ENCODE data around the gene COBL.

COBL gene

DNA sequence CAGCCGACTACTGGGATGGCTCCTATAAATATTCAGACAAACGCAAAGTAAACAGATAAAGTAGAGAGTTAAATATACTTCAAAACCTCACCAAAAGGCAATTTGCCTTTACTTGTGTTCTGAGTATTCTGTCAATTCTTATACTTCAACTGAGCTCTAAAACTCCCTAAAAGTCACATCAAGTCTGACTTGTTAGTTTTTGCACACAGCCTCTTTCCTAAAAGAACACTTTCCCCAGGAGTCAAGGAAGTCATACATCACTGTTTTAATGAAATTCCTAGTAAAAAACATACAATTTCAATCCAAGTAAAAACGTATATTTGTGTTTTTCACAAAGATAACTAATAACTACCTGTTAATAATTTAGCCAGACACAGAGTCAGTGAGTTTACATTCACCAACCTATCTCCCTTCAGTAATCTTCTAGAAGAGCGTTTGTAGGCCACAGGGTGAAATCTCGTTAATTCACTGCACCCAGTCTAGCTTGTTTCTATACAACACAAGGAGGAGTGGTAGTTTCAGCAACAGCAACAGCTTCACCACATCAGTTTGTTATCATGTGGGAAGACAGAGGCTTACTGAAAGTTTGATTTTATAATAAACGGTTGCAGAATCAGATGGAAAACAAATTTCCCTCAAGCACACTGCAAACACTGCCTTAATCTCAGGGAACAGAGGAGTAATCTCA lies 2.7 kb downstream of the COBL start:
- WGBS (ENCODE audit: insufficient coverage, insufficient read length), result no CpG with 5 or more reads among the region's 6 CpGs
- Histone ChIP-seq H3K4me3 (ENCODE audit: low read length) (no peak overlapping the region), H3K36me3 (ENCODE audit: control insufficient read depth, insufficient read depth, low read length) (no peaks in the 10 kb centered on the region), H3K4me1 (ENCODE audit: control insufficient read depth, insufficient read depth, low read length) (peaks cover 8% of the 10 kb centered on the region; the same call in 1 of the 2 replicates), H3K27me3 (ENCODE audit: control insufficient read depth, insufficient read depth, low read length) (no peaks in the 10 kb centered on the region), H3K9me3 (ENCODE audit: control insufficient read depth, insufficient read depth, low read length) (no peaks in the 10 kb centered on the region), H3K27ac (ENCODE audit: low read length) (no peak overlapping the region)
- no peak for DNase-seq (ENCODE audit: low read depth, low spot score)

- Histone ChIP-seq H3K27me3 (ENCODE audit: control insufficient read depth, insufficient read depth, low read length) (no peaks in the 10 kb centered on the region), H3K4me1 (ENCODE audit: control insufficient read depth, insufficient read depth, low read length) (peaks cover 10% of the 10 kb centered on the region; the same call in 1 of the 2 replicates), H3K27ac (ENCODE audit: low read length) (no peak overlapping the region), H3K36me3 (ENCODE audit: control insufficient read depth, insufficient read depth, low read length) (no peaks in the 10 kb centered on the region), H3K9me3 (ENCODE audit: control insufficient read depth, insufficient read depth, low read length) (no peaks in the 10 kb centered on the region), H3K4me3 (ENCODE audit: low read length) (no peak overlapping the region)
- WGBS (ENCODE audit: insufficient coverage, insufficient read length), result no CpG with 5 or more reads among the region's 5 CpGs
- DNase-seq (ENCODE audit: low read depth, low spot score), result no peak
Measured at GRCh38 chr7:51312951-51313737, 3.5 kb downstream of the COBL start.

GRCh38 chr7:51311166-51311565 lies 5.4 kb downstream of the COBL start:
- no peak for DNase-seq (ENCODE audit: low read depth, low spot score)
- no peaks in the 10 kb centered on the region for H3K36me3 ChIP-seq (ENCODE audit: control insufficient read depth, insufficient read depth, low read length)
- no CpG with 5 or more reads among the region's 3 CpGs for WGBS (ENCODE audit: insufficient coverage, insufficient read length)

DNA sequence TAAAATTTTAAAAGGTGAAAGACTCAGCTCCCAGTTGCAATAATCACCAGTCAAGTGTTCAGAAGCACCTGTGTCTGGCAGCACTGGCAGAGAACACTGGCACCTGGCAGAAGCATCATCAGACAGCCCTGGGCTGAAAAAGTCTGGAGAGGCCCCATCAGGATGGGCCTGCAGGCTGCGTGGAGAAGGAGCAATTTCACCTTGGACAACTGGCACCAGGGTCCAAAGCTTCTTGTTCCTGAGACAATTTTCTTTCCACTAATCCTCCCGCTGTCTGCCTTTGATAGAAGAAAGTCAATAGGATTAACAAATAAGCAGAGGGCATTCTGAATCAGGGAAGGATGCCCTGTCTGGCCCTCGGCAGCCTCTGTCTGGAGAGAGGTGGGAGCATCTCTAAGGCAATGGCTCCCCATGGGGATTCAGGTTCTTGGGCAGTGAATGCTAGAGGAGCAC lies 6.5 kb downstream of the COBL start:
- no CpG with 5 or more reads among the region's 3 CpGs for WGBS (ENCODE audit: insufficient coverage, insufficient read length)
- Histone ChIP-seq H3K4me3 (ENCODE audit: low read length) (no peak overlapping the region), H3K4me1 (ENCODE audit: control insufficient read depth, insufficient read depth, low read length) (peaks cover 9% of the 10 kb centered on the region), H3K27me3 (ENCODE audit: control insufficient read depth, insufficient read depth, low read length) (no peaks in the 10 kb centered on the region), H3K36me3 (ENCODE audit: control insufficient read depth, insufficient read depth, low read length) (no peaks in the 10 kb centered on the region), H3K27ac (ENCODE audit: low read length) (no peak overlapping the region), H3K9me3 (ENCODE audit: control insufficient read depth, insufficient read depth, low read length) (no peaks in the 10 kb centered on the region)
- DNase-seq (ENCODE audit: low read depth, low spot score), result no peak

More at GRCh38 chr7:51311166-51311565, 5.4 kb downstream of the COBL start:
- no peaks in the 10 kb centered on the region for H3K27me3 ChIP-seq (ENCODE audit: control insufficient read depth, insufficient read depth, low read length)
- H3K4me1 ChIP-seq (ENCODE audit: control insufficient read depth, insufficient read depth, low read length), result peaks cover 9% of the 10 kb centered on the region; the same call in 1 of the 2 replicates
- no peak overlapping the region for H3K27ac ChIP-seq (ENCODE audit: low read length)
- H3K4me3 ChIP-seq (ENCODE audit: low read length), result no peak overlapping the region
- no peaks in the 10 kb centered on the region for H3K9me3 ChIP-seq (ENCODE audit: control insufficient read depth, insufficient read depth, low read length)

DNA sequence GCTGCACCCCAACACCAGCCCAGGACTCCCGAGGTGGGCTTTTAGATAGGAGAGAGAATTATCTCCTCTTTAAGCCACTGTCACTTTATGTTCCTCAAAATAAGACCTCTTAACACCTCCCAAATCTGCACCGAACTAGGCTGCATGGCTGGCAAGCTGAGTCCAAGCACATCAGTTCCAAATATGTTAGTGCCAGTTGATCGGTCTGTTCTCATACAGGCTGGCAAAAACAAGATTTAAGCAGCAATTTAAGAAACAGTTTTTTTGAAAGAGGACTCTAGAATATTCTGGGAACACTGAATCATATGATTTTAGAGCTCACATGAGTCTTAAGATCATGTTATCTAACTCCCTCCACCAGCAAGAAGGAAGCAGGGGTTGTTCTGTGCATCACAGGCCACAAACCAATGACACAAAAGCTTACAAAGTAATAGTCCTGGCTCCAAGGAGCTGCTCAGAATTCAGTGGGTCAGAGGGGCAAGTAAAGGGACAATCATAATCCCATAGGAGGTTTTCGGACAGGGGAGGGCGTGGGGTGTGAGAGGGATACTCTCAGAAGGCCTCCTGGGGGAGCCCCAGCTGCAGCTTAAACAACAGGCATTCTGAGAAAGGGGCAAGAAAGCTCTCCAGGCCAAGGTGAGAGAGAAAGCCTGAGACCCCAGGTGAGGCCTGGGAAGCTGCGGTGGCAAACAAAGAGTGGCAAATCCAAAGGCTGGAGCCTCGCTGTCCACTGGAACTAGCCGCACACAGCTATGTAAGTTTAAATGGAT lies 7.1 kb downstream of the COBL start:
- Histone ChIP-seq H3K36me3 (ENCODE audit: control insufficient read depth, insufficient read depth, low read length) (no peaks in the 10 kb centered on the region), H3K4me1 (ENCODE audit: control insufficient read depth, insufficient read depth, low read length) (peaks cover 9% of the 10 kb centered on the region), H3K27ac (ENCODE audit: low read length) (no peak overlapping the region), H3K27me3 (ENCODE audit: control insufficient read depth, insufficient read depth, low read length) (no peaks in the 10 kb centered on the region), H3K4me3 (ENCODE audit: low read length) (no peak overlapping the region), H3K9me3 (ENCODE audit: control insufficient read depth, insufficient read depth, low read length) (no peaks in the 10 kb centered on the region)
- no CpG with 5 or more reads among the region's 8 CpGs for WGBS (ENCODE audit: insufficient coverage, insufficient read length)
- DNase-seq (ENCODE audit: low read depth, low spot score), result no peak

GRCh38 chr7:51308696-51309095 lies 7.9 kb downstream of the COBL start:
- Histone ChIP-seq H3K4me1 (ENCODE audit: control insufficient read depth, insufficient read depth, low read length) (peaks cover 9% of the 10 kb centered on the region), H3K27me3 (ENCODE audit: control insufficient read depth, insufficient read depth, low read length) (no peaks in the 10 kb centered on the region), H3K36me3 (ENCODE audit: control insufficient read depth, insufficient read depth, low read length) (no peaks in the 10 kb centered on the region), H3K9me3 (ENCODE audit: control insufficient read depth, insufficient read depth, low read length) (no peaks in the 10 kb centered on the region), H3K4me3 (ENCODE audit: low read length) (no peak overlapping the region), H3K27ac (ENCODE audit: low read length) (no peak overlapping the region)
- no peak for DNase-seq (ENCODE audit: low read depth, low spot score)
- WGBS (ENCODE audit: insufficient coverage, insufficient read length), result no CpG with 5 or more reads among the region's 5 CpGs

DNA sequence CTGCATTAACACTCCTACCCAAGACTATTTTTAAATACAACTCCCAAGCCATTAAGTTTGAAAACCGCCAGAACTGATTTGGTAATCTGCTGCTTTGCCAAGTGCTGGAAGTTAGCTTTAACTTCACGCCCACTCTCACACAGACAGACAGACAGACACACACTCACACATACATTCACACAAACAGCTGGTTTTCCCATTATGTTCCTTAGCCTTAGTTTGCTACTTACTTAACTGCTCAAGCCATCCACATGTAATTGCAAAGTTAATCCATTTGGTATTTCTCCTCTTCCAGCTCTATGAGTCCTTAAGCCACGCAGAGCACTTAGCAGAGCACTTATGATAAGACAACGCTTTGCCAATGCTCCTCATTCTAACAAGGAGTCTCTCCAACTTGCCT lies 8.3 kb downstream of the COBL start:
- H3K27ac ChIP-seq (ENCODE audit: low read length), result no peak overlapping the region
- no peaks in the 10 kb centered on the region for H3K9me3 ChIP-seq (ENCODE audit: control insufficient read depth, insufficient read depth, low read length)
- H3K4me1 ChIP-seq (ENCODE audit: control insufficient read depth, insufficient read depth, low read length), result peaks cover 9% of the 10 kb centered on the region
- no peak for DNase-seq (ENCODE audit: low read depth, low spot score)
- H3K27me3 ChIP-seq (ENCODE audit: control insufficient read depth, insufficient read depth, low read length), result no peaks in the 10 kb centered on the region
- H3K36me3 ChIP-seq (ENCODE audit: control insufficient read depth, insufficient read depth, low read length), result no peaks in the 10 kb centered on the region
- H3K4me3 ChIP-seq (ENCODE audit: low read length), result no peak overlapping the region
- WGBS (ENCODE audit: insufficient coverage, insufficient read length), result no CpG with 5 or more reads among the region's 4 CpGs

DNA sequence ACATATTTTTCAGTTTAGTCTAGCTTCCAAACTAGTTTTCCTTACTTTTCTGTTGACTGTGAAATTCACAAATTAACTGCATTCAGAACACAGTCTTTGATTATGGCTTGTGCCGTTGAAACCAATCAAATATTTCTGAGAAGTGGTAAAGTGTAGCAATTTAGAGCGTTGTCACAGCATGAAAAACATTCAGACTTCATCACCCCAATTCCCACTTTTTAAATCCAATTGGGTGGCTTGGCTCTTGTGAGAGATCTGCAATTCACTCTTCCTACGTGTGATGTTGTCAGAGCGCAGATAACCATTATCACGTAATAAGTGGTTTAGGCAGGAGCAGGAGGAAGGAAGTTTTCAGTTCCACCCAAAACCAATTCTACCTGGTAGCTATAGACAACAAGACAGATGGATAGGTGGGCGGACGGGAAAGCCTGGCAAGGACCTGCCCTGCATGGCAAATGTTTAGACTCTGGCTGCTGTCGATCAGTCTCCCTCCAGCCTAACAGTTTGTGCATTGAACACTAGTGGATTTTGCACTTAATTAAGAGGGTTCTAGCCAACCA lies 8.9 kb downstream of the COBL start:
- Histone ChIP-seq H3K36me3 (ENCODE audit: control insufficient read depth, insufficient read depth, low read length) (no peaks in the 10 kb centered on the region), H3K4me3 (ENCODE audit: low read length) (no peak overlapping the region), H3K27me3 (ENCODE audit: control insufficient read depth, insufficient read depth, low read length) (no peaks in the 10 kb centered on the region), H3K27ac (ENCODE audit: low read length) (no peak overlapping the region), H3K4me1 (ENCODE audit: control insufficient read depth, insufficient read depth, low read length) (peaks cover 9% of the 10 kb centered on the region), H3K9me3 (ENCODE audit: control insufficient read depth, insufficient read depth, low read length) (no peaks in the 10 kb centered on the region)
- no peak for DNase-seq (ENCODE audit: low read depth, low spot score)
- whole genome bisulfite sequencing (ENCODE audit: insufficient coverage, insufficient read length), result no CpG with 5 or more reads among the region's 8 CpGs

GRCh38 chr7:51306761-51307160 lies 9.8 kb downstream of the COBL start:
- WGBS (ENCODE audit: insufficient coverage, insufficient read length), result no CpG with 5 or more reads among the region's 9 CpGs
- DNase-seq (ENCODE audit: low read depth, low spot score), result no peak
- no peaks in the 10 kb centered on the region for H3K9me3 ChIP-seq (ENCODE audit: control insufficient read depth, insufficient read depth, low read length)
- H3K27me3 ChIP-seq (ENCODE audit: control insufficient read depth, insufficient read depth, low read length), result no peaks in the 10 kb centered on the region
- H3K27ac ChIP-seq (ENCODE audit: low read length), result no peak overlapping the region
- no peaks in the 10 kb centered on the region for H3K36me3 ChIP-seq (ENCODE audit: control insufficient read depth, insufficient read depth, low read length)
- H3K4me1 ChIP-seq (ENCODE audit: control insufficient read depth, insufficient read depth, low read length), result peaks cover 9% of the 10 kb centered on the region
- H3K4me3 ChIP-seq (ENCODE audit: low read length), result no peak overlapping the region

GRCh38 chr7:51304729-51305128 lies 11.9 kb downstream of the COBL start:
- H3K4me3 ChIP-seq (ENCODE audit: low read length), result no peak overlapping the region
- WGBS (ENCODE audit: insufficient coverage, insufficient read length), result no CpG with 5 or more reads among the region's 6 CpGs
- DNase-seq (ENCODE audit: low read depth, low spot score), result no peak
- no peaks in the 10 kb centered on the region for H3K9me3 ChIP-seq (ENCODE audit: control insufficient read depth, insufficient read depth, low read length)
- no peak overlapping the region for H3K27ac ChIP-seq (ENCODE audit: low read length)
- no peaks in the 10 kb centered on the region for H3K27me3 ChIP-seq (ENCODE audit: control insufficient read depth, insufficient read depth, low read length)
- H3K36me3 ChIP-seq (ENCODE audit: control insufficient read depth, insufficient read depth, low read length), result no peaks in the 10 kb centered on the region
- peaks cover 4% of the 10 kb centered on the region for H3K4me1 ChIP-seq (ENCODE audit: control insufficient read depth, insufficient read depth, low read length)
